ENCODE results near the gene TWIST1.
A peak's percentile ranks its signal among the peaks of the same experiment; 100 is the strongest.

Gene TWIST1

DNA sequence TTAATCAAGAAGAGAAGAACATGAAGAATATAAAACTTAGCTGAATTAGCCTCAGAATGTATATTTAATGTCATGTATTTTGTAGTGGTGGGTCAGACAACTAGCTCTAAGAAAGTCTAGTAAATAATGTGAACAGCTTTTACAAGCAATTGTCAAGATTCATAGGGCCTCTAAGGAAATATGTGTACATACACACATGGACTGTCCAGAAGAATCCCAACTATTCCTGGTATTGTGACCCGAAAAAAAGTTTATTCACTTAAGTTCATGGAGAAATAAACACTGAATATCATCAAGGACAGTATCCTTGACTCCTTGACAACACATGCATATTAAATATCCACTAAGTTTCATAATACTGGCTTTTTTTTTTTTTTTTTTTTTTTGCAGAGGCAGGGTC is 11.4 kb upstream of the TWIST1 start:
- Histone ChIP-seq H3K36me3 (ENCODE audit: insufficient read depth, low read length) (no peaks in the 10 kb centered on the region), H3K9me2 (replicated peaks; ENCODE audit: low read depth, low read length) (no peaks in the 10 kb centered on the region), H3K79me2 (ENCODE audit: insufficient read depth, low read length) (no peaks in the 10 kb centered on the region), H3K4me2 (ENCODE audit: low read depth, low read length, poor library complexity, severe bottlenecking) (no peak overlapping the region), H3K4me3 (ENCODE audit: low read length, poor library complexity, severe bottlenecking) (no peak overlapping the region), H3K9me3 (ENCODE audit: insufficient read depth, low read depth, low read length) (no peaks in the 10 kb centered on the region), H3K4me1 (ENCODE audit: insufficient read depth, low read length, poor library complexity, severe bottlenecking) (no peaks in the 10 kb centered on the region), H3K27me3 (ENCODE audit: insufficient read depth, low read length, poor library complexity, severe bottlenecking) (no peaks in the 10 kb centered on the region), H2AFZ (ENCODE audit: low read length) (no peak overlapping the region), H4K20me1 (ENCODE audit: insufficient read depth, low read length, poor library complexity, severe bottlenecking) (no peaks in the 10 kb centered on the region), H3F3A (ENCODE audit: low read depth) (no peaks in the 10 kb centered on the region), H3K9ac (ENCODE audit: low read depth, low read length, poor library complexity, severe bottlenecking) (no peak overlapping the region)
- TF ChIP-seq EZH2phosphoT487 (IDR thresholded peaks at IDR 0.05; ENCODE audit: borderline replicate concordance) = no peak
- TF ChIP-seq, protein P1, sequence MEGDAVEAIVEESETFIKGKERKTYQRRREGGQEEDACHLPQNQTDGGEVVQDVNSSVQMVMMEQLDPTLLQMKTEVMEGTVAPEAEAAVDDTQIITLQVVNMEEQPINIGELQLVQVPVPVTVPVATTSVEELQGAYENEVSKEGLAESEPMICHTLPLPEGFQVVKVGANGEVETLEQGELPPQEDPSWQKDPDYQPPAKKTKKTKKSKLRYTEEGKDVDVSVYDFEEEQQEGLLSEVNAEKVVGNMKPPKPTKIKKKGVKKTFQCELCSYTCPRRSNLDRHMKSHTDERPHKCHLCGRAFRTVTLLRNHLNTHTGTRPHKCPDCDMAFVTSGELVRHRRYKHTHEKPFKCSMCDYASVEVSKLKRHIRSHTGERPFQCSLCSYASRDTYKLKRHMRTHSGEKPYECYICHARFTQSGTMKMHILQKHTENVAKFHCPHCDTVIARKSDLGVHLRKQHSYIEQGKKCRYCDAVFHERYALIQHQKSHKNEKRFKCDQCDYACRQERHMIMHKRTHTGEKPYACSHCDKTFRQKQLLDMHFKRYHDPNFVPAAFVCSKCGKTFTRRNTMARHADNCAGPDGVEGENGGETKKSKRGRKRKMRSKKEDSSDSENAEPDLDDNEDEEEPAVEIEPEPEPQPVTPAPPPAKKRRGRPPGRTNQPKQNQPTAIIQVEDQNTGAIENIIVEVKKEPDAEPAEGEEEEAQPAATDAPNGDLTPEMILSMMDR (conservative IDR thresholded peaks at IDR 0.05; ENCODE audit: low read length) = no peak

DNA sequence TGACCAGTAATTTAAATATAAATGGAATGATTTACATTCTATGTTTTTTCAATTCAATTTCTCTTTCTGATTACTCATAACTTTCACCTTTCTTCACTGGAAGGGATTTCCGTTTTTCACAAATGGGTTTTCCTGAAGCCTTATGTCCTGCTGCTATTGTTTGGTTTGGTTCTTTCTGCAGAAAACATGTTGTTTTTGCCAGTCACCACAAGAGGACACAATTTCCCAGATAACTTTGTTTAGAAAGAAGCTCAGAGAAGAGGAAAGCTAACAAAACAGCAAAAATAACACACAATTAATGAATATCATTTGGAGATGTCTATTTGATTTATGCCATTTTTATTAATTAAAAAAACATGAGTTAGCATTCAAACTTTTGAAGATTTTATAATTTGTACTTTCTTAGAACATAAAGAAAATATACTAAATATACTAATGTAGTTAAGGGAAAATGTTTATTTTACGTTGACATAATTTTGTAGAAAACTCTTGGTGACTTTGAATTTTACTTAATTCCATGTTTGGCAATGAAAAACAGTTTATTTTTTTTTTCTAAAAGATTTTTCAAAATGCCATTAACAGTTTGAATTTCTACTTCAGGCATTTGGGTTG is 4.6 kb upstream of the TWIST1 start:
- Histone ChIP-seq H3K4me2 (ENCODE audit: low read depth, low read length, poor library complexity, severe bottlenecking) (no peak overlapping the region), H3K27me3 (ENCODE audit: insufficient read depth, low read length, poor library complexity, severe bottlenecking) (no peaks in the 10 kb centered on the region), H3F3A (ENCODE audit: low read depth) (no peaks in the 10 kb centered on the region), H3K4me1 (ENCODE audit: insufficient read depth, low read length, poor library complexity, severe bottlenecking) (no peaks in the 10 kb centered on the region), H3K9ac (ENCODE audit: low read depth, low read length, poor library complexity, severe bottlenecking) (no peak overlapping the region), H4K20me1 (ENCODE audit: insufficient read depth, low read length, poor library complexity, severe bottlenecking) (no peaks in the 10 kb centered on the region), H3K9me2 (replicated peaks; ENCODE audit: low read depth, low read length) (no peaks in the 10 kb centered on the region), H3K36me3 (ENCODE audit: insufficient read depth, low read length) (no peaks in the 10 kb centered on the region), H2AFZ (ENCODE audit: low read length) (no peak overlapping the region), H3K4me3 (ENCODE audit: low read length, poor library complexity, severe bottlenecking) (no peak overlapping the region), H3K9me3 (ENCODE audit: insufficient read depth, low read depth, low read length) (no peaks in the 10 kb centered on the region), H3K79me2 (ENCODE audit: insufficient read depth, low read length) (no peaks in the 10 kb centered on the region)
- no peak for TF ChIP-seq EZH2phosphoT487 (IDR thresholded peaks at IDR 0.05; ENCODE audit: borderline replicate concordance)
- TF ChIP-seq, protein P1 (conservative IDR thresholded peaks at IDR 0.05; ENCODE audit: low read length) = peak; percentile 98

DNA sequence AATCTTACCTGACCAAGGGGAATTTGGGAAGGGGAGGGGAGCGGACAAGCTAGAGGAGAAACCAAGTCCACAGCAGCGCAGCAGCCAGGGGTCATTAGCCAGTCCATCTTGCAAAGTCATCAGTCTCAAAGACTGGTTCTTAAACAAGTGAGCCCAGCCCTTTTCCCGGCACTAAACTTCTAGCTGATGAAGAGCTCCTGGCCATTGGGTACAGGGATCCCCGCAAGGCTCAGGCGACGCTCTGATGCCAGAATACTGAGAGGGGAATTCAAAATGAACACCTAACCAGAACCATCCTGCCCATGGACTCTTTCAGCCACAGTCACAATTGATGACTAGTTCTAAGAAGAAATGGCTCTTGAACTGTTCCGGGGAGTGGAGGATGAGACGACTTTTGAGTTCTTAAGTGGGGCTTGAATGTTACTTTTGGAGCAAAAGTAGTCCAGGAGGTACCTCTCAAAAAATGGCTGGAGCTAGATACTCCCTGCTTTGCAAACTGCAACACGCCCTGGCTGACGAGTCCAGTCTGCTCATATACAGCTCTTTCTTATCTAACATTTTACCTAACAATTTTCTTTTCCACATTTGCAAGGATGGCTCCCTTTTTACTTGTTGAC is 2.5 kb upstream of the TWIST1 start:
- no peaks in the 10 kb centered on the region for H3K9me3 ChIP-seq (ENCODE audit: insufficient read depth, low read depth, low read length)
- no peak overlapping the region for H3K9ac ChIP-seq (ENCODE audit: low read depth, low read length, poor library complexity, severe bottlenecking)
- H4K20me1 ChIP-seq (ENCODE audit: insufficient read depth, low read length, poor library complexity, severe bottlenecking) = no peaks in the 10 kb centered on the region
- no peaks in the 10 kb centered on the region for H3K36me3 ChIP-seq (ENCODE audit: insufficient read depth, low read length)
- H3K27me3 ChIP-seq (ENCODE audit: insufficient read depth, low read length, poor library complexity, severe bottlenecking) = no peaks in the 10 kb centered on the region
- H3K4me2 ChIP-seq (ENCODE audit: low read depth, low read length, poor library complexity, severe bottlenecking) = no peak overlapping the region
- no peaks in the 10 kb centered on the region for H3K79me2 ChIP-seq (ENCODE audit: insufficient read depth, low read length)
- H3F3A ChIP-seq (ENCODE audit: low read depth) = no peaks in the 10 kb centered on the region
- no peak overlapping the region for H2AFZ ChIP-seq (ENCODE audit: low read length)
- no peak overlapping the region for H3K4me3 ChIP-seq (ENCODE audit: low read length, poor library complexity, severe bottlenecking)
- no peaks in the 10 kb centered on the region for H3K9me2 ChIP-seq (replicated peaks; ENCODE audit: low read depth, low read length)
- no peak for TF ChIP-seq EZH2phosphoT487 (IDR thresholded peaks at IDR 0.05; ENCODE audit: borderline replicate concordance)
- TF ChIP-seq, protein P1 (conservative IDR thresholded peaks at IDR 0.05; ENCODE audit: low read length) = no peak
- no peaks in the 10 kb centered on the region for H3K4me1 ChIP-seq (ENCODE audit: insufficient read depth, low read length, poor library complexity, severe bottlenecking)
